HG03025 (cell line): ENCODE data around the gene SLC9B1.
"Not testable (repeated sequence)": the region's sequence is repeated elsewhere in the genome, so short reads cannot be mapped to it uniquely, and the experiment has no call there.

Experiments
- ATAC-seq: cut with Tn5 transposase; IDR thresholded peaks from one replicate; pipeline ENCODE4 v1.9.1; 2021; ENCODE audit warnings: mild to moderate bottlenecking, moderate library complexity; ENCODE audit not compliant: unreplicated experiment, low FRiP score

SLC9B1 gene

GRCh38 chr4:103011378-103012025 lies 8.0 kb downstream of the SLC9B1 start:
- no peak for ATAC-seq

GRCh38 chr4:103010804-103011203 lies 8.7 kb downstream of the SLC9B1 start:
- ATAC-seq: no peak

GRCh38 chr4:103008875-103009729 lies 10.4 kb downstream of the SLC9B1 start:
- no peak for ATAC-seq

- no peak for ATAC-seq
These were observed 17.0 kb downstream of the SLC9B1 start for GRCh38 chr4:103002551-103002950.

- ATAC-seq: no peak
These were observed 24.7 kb downstream of the SLC9B1 start for GRCh38 chr4:102994803-102995202.

- ATAC-seq: not testable (repeated sequence)
These were observed 25.5 kb downstream of the SLC9B1 start for GRCh38 chr4:102993985-102994384.

GRCh38 chr4:102988429-102989020 lies 31.0 kb downstream of the SLC9B1 start:
- ATAC-seq: no peak

GRCh38 chr4:102981005-102981404 lies 38.5 kb downstream of the SLC9B1 start:
- ATAC-seq: no peak

GRCh38 chr4:102961813-102962212 lies 57.7 kb downstream of the SLC9B1 start:
- not testable (repeated sequence) for ATAC-seq

- no peak for ATAC-seq
These were observed 60.0 kb downstream of the SLC9B1 start for GRCh38 chr4:102959496-102959895.

GRCh38 chr4:102945066-102945465 lies 74.4 kb downstream of the SLC9B1 start:
- ATAC-seq: no peak

- ATAC-seq: not testable (repeated sequence)
These were observed 81.4 kb downstream of the SLC9B1 start for GRCh38 chr4:102938063-102938462.

GRCh38 chr4:102935716-102936115 lies 83.8 kb downstream of the SLC9B1 start:
- ATAC-seq: no peak

- ATAC-seq: not testable (repeated sequence)
These were observed 99.8 kb downstream of the SLC9B1 start for GRCh38 chr4:102919697-102920096.

GRCh38 chr4:102918859-102919258 lies 100.6 kb downstream of the SLC9B1 start:
- ATAC-seq: no peak

- ATAC-seq: no peak
These were observed 117.7 kb downstream of the SLC9B1 start for GRCh38 chr4:102901804-102902203.

- not testable (repeated sequence) for ATAC-seq
These were observed 121.9 kb downstream of the SLC9B1 start for GRCh38 chr4:102897610-102898009.

GRCh38 chr4:102896547-102896946 lies 123.0 kb downstream of the SLC9B1 start:
- ATAC-seq: not testable (repeated sequence)

GRCh38 chr4:102889866-102890265 lies 129.6 kb downstream of the SLC9B1 start:
- not testable (repeated sequence) for ATAC-seq

GRCh38 chr4:102888570-102888969 lies 130.9 kb downstream of the SLC9B1 start:
- not testable (repeated sequence) for ATAC-seq

GRCh38 chr4:102883278-102883677 lies 136.2 kb downstream of the SLC9B1 start:
- ATAC-seq: no peak
